Left kidney (tissue), 2 donors: ENCODE measurements around the gene KCNA2. TPM values are rescaled to one million over a fixed set of nuclear protein-coding genes. Genes with fewer than 3 reads are reported as not detected.

Experiments
- DNase-seq: peaks from one replicate; pipeline ENCODE4 v3.0.0-alpha.2; 2013
- polyA plus RNA-seq: library from polyadenylated mRNA; unstranded; fragments of 120-200 nt; gene quantifications from one replicate; pipeline ENCODE4 v1.2.1, GENCODE V29; 2013; ENCODE audit not compliant: insufficient read length

Gene KCNA2
- polyA plus RNA-seq, 1 donor, result 0.53 TPM

- DNase-seq, result no peak
These were observed 22.4 kb upstream of the KCNA2 start for GRCh38 chr1:110628323-110629105.

- DNase-seq, result no peak
These were observed 21.6 kb upstream of the KCNA2 start for GRCh38 chr1:110627764-110628163.

DNA sequence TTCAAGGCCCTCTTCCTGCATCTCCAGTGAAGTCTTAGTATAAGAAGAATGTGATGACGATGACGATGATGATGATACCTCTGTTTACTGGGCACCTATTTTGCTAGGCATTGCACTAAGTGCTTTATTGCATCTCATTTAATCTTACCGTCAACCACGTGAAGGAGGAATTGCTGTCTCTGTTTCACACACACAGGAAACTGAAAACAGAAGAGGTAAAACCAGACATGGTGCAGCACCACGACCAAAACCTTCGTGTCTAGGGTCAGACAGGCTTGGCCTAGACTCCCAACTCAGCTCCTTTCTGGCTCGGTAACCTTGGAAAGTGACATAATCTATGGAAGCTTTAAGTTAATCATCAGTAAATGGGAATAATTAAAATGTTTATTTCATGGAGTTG lies 20.7 kb upstream of the KCNA2 start:
- no peak for DNase-seq

DNA sequence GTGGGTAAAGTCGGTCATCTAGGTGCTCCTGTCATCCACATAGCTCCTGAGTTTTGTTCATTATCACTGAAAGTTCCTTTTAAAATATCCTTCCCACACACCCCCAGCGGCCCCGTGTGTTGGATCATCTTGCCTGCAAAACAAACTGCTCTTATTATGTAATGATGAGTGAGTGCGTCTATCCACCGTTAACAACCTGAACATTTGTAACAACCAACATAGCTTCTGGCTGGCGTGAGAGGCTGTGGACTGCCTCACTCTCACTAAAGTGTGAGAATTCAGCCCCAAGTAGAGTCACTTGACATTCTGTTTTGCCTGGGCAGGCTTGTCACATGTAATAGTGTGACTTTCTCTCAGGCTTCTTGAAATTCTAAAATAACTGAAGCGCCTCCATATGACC lies 14.5 kb upstream of the KCNA2 start:
- no peak for DNase-seq

- DNase-seq, result no peak
These were observed 14.1 kb upstream of the KCNA2 start for GRCh38 chr1:110620250-110620615.

GRCh38 chr1:110619412-110620249 lies 13.5 kb upstream of the KCNA2 start:
- peak; percentile 72 for DNase-seq

DNA sequence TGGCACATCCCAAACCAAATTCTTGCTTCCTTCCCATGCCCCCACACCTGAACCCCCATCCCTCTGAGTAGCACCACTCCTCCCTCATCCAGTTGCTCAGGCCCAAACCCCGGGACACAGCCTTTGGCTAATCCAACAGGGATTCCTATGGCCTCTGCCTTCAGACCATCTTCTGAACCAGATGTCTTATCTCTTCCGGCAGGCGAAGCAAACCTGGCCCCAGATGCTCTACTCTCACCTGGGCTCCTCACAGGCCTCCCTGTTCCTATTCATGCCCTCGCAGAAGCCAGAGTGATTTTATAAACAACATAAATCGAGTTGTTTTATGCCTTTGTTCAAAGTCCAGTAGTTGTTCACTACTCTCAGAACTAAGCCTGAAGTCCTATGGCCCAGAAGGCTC lies 12.5 kb upstream of the KCNA2 start:
- DNase-seq, result no peak

DNA sequence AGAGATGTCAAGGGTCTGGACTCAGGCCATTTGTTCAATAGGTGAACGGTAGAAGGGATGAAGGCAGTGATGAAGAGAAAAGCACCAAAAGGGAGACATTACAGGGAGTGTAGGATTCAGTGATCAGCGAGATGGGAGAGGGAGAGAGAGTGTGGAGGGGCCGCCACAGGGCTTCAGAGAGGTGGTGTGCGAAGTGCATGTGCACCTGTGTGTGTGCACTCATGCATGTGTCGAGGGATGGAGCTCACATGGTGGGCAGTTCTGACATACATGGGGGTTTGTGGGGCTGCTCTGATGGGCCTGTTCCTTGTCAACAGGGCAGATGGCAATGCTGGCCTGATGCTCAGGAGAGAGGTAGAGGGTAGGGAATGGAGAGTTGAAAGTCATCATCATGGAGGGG lies 11.4 kb upstream of the KCNA2 start:
- no peak for DNase-seq

- DNase-seq, result no peak
These were observed 11.0 kb upstream of the KCNA2 start for GRCh38 chr1:110617116-110617515.

DNA sequence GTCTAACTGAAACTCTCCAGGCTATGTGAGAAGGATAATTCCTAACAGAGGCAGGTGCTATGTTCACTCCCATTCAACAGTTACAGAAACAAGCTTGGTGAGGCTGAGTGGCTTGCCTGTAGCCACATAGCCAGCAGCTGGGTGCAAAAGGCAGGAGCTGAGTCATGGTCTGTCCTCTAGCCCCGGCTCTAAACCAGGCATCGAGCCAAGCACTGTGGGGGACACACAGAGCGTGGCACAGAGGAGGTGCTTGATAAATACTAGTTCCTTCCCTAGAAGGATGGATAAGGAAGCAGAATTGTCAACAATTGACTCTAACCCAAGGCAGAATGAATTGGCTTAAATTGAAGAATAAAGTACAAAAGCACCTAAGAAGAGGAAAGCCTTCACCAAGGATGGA lies 10.4 kb upstream of the KCNA2 start:
- DNase-seq, result no peak

DNA sequence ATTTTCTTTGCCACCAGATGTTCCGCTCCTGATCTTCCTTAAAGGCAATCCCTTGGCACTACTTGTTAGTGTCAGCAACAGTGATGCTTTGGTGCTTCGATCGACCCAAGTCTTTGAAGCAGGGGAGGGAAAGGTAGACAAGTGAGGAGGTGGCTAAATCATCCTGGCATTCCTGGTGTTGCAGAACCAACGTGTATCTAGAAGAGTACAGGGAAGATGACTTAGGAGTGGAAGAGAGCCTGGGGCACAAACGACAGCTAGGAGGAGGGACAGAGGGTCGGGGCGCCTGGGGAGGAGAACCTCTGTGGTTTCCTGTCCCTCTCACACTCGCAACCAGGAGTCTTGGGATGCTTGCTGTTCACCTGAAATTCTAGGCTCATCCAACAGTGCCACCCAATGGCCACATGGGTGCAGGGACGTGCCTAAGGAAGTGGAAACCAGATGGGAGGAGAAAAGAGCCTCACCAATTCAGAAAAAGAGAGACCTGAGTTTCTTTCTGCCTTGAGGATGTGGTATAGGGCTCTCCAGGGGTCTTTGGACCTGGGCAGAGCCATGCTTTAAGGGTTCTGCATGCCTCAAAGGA lies 9.5 kb upstream of the KCNA2 start:
- DNase-seq, result peak; percentile 62

DNA sequence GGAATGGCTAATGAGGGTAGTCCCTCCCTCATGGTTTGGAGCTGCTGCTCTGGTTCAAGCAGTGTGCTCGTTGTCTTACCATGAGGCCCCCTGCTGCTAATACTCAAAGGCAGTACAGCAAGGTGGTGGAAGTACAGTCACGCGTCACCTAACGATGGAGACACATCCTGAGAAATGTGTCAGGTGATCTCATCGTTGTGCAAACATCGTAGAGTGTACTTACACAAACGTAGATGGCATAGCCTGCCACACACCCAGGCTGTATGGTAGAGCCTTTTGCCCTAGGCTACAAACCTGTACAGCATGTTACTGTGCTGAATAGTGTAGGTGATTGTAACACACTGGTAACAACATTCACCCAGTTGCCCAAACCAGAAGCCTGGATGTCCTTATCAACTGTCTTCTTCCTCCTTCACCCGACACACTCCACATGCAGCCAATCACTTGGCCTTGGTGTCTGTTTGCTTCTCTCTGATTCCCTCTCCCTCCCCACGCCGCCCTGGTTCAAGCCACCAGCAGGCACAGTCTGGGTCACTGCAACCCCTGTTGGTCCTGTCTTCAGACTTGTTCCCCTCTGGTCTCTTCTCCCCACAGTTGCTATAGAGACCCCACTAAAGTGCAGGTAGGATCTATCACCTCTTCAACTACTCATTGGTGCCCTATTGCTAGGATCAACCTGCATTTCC lies 6.0 kb upstream of the KCNA2 start:
- DNase-seq, result no peak

- no peak for DNase-seq
These were observed 4.6 kb upstream of the KCNA2 start for GRCh38 chr1:110610696-110611286.

- no peak for DNase-seq
These were observed 3.9 kb upstream of the KCNA2 start for GRCh38 chr1:110610084-110610483.

DNA sequence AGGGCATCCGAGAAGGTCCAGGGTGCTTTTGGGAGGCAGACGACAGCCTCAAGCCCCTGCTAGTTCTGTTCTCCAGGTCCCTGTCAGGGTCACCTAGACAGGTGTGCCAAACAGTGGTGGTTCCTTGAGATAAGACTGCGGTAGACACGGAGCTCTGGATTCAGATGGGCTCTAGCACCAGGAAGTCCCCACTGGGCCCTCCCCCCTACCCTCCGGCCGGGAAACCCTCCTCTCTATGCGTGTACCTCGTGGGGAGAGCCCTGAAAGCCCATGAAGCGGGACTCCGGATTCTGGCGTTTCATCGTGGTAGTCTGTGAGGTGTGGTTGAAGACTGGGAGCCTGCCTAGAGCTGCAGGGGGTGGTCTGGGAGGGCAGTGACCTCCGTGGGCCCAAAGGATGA lies 2.1 kb upstream of the KCNA2 start:
- DNase-seq, result no peak

DNA sequence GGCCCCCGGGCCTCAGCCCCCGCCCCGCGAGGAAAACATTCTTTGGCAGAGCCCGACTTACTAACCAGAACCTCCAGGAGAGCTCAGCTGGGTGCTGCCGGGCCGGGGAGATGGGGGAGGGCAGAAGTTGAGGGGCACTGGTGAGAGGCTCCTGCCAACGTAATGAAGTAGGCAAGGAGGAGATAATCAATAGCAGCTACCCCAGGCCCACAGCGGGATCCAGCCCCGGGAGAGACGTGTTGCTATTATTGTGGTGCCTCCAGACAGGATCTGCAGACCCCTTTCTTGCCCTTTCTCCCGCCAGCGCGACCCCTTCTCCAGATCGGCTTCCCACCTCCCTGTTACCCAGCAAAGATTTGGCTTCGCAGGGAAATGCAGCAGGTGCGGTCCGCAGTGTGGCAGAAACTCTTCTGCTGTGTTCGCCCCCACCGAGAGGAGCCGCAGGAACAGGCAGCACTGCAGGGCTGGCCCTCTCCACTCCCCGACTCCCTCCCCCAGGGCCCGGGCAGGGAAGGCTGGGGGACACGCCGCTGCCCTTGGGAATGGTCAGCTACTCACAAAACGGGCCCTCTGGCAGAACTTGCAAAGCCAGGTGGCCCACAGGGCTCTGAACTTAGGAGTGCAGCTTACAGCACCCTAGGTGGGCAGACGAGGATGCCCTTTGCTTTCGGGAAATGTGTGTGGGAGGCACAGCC lies 1.5 kb upstream of the KCNA2 start:
- no peak for DNase-seq

GRCh38 chr1:110606657-110607535 lies 738 bp upstream of the KCNA2 start:
- DNase-seq, result no peak

GRCh38 chr1:110605446-110605845 lies 712 bp downstream of the KCNA2 start:
- DNase-seq, result no peak

DNA sequence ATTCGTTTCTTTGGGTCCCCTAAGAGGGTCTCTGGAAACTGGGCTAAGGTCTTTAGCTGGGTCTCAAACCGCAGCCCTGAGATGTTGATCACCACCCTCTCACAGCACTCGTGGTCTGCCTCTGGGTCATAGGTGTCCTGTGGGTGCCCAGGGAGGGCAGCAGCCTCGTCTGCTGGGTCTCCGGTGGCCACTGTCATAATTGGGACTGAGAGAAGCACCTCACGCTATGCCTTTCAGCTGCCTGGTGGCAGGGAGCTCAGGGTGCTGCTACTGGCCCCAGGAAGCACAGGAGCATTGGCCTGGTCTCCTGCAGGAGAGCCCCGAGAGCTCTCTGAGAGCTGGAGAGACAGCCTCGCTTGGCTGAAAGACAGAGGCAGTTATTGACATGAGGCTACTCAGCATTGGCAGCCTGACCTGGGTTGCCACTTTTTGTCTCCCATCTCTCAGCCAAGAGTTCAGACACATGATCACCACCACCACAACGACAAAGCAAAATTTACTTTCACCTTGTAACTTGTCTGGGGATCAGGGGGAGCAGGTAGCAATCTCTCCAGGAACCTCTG lies 1.5 kb downstream of the KCNA2 start:
- no peak for DNase-seq

DNA sequence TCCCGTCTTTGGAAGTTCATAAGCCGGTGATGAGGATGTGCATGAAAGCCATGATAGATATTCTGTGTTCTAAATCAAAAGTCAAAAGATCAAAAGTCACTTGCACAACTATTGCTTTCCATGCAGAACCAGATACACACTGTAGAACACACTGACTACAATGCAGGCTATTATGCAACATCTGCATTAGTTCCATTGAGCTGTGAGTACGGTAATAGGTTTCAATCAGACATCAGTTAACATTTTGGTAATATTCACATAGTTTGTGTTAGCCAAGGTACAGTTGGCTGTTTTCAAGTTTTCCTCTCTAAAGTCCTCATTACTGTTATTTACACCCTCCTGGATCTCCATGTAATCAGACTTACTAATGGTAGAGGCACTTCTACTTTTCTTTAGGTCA lies 3.1 kb downstream of the KCNA2 start:
- no peak for DNase-seq
